Measurements from ENCODE around the gene PEBP1. TPM values are rescaled to one million over a fixed set of nuclear protein-coding genes. Genes with fewer than 3 reads are reported as not detected.

The PEBP1 gene
- polyA plus RNA-seq, 2 of the 4 experiments (the other 2 are of a cell fraction) = 169 to 246 TPM

DNA sequence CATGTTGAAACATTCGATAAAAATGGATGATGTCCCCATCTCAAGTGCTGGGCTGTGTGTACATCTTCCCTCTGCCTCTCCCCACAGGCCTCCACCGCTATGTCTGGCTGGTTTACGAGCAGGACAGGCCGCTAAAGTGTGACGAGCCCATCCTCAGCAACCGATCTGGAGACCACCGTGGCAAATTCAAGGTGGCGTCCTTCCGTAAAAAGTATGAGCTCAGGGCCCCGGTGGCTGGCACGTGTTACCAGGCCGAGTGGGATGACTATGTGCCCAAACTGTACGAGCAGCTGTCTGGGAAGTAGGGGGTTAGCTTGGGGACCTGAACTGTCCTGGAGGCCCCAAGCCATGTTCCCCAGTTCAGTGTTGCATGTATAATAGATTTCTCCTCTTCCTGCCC is 8.6 kb downstream of the PEBP1 start:
- no peak overlapping the region for H3K4me2 ChIP-seq
- no peaks in the 10 kb centered on the region for H3K4me1 ChIP-seq
- DNase-seq (ENCODE audit: low read depth in 1 of 2, low spot score in 1 of 2) (no peak), ATAC-seq (no peak), FAIRE-seq (no peak)
- no peaks in the 10 kb centered on the region for H3K9me3 ChIP-seq
- no peak overlapping the region for H3K27ac ChIP-seq
- POLR2A ChIA-PET = no interaction called here
- no peak overlapping the region for H3K4me3 ChIP-seq
- no peak for TF ChIP-seq HES2 (IDR thresholded peaks at IDR 0.05)
- 98% methylated on average over 13 of the region's 13 CpGs for WGBS (ENCODE audit: missing lambda C conversion rate)
- CTCF ChIA-PET = interaction anchor here (1.5 kb wide), 1 partner anchor 232 kb away, joined by 3 read pairs; the partner anchor contains the start of gene SUDS3

DNA sequence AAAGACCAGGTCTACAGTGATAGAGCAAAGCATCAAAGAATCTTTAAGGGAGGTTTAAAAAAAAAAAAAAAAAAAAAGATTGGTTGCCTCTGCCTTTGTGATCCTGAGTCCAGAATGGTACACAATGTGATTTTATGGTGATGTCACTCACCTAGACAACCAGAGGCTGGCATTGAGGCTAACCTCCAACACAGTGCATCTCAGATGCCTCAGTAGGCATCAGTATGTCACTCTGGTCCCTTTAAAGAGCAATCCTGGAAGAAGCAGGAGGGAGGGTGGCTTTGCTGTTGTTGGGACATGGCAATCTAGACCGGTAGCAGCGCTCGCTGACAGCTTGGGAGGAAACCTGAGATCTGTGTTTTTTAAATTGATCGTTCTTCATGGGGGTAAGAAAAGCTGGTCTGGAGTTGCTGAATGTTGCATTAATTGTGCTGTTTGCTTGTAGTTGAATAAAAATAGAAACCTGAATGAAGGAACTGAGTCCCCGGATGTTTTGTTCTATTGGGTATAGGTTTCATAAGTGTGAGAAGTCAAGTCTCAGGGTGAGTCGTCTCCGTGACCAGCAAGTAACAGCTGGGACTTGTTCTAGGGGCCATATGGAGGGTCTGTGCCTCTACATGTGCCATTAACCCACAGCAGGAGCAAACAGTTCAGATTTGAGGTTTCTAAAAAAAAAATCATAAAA is 9.3 kb downstream of the PEBP1 start:
- H3K4me3 ChIP-seq = no peak overlapping the region
- TF ChIP-seq, protein P1, sequence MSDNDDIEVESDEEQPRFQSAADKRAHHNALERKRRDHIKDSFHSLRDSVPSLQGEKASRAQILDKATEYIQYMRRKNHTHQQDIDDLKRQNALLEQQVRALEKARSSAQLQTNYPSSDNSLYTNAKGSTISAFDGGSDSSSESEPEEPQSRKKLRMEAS (IDR thresholded peaks at IDR 0.05) = no peak
- no peak for TF ChIP-seq FOXS1 (CRISPR knock-in tag; IDR thresholded peaks at IDR 0.05)
- TF ChIP-seq SMC3 (IDR thresholded peaks at IDR 0.05) = no peak
- no peak for TF ChIP-seq MAFK (IDR thresholded peaks at IDR 0.05; ENCODE audit: partially characterized antibody)
- no peak for TF ChIP-seq PBX3 (IDR thresholded peaks at IDR 0.05)
- no peak for TF ChIP-seq RAD21 (conservative IDR thresholded peaks at IDR 0.05 in 1 of 2, IDR thresholded peaks at IDR 0.05 in 1 of 2)
- TF ChIP-seq NR3C1 (IDR thresholded peaks at IDR 0.05) = no peak
- TF ChIP-seq HMGXB4 (CRISPR knock-in tag; IDR thresholded peaks at IDR 0.05; ENCODE audit: borderline replicate concordance) = no peak
- TF ChIP-seq EHMT2 (IDR thresholded peaks at IDR 0.05; ENCODE audit: low read depth) = no peak
- TF ChIP-seq NPAS2 (CRISPR knock-in tag; IDR thresholded peaks at IDR 0.05; ENCODE audit: borderline replicate concordance) = no peak
- TF ChIP-seq, protein P2, sequence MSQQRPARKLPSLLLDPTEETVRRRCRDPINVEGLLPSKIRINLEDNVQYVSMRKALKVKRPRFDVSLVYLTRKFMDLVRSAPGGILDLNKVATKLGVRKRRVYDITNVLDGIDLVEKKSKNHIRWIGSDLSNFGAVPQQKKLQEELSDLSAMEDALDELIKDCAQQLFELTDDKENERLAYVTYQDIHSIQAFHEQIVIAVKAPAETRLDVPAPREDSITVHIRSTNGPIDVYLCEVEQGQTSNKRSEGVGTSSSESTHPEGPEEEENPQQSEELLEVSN (IDR thresholded peaks at IDR 0.05; ENCODE audit: borderline replicate concordance, low read depth) = no peak
- TF ChIP-seq ZNF302 (CRISPR knock-in tag; IDR thresholded peaks at IDR 0.05) = no peak
- no peak for TF ChIP-seq FOSB (CRISPR knock-in tag; IDR thresholded peaks at IDR 0.05)
- TF ChIP-seq JUN (IDR thresholded peaks at IDR 0.05) = no peak
- no peak for TF ChIP-seq RFX5 (IDR thresholded peaks at IDR 0.05)
- TF ChIP-seq, protein P3, sequence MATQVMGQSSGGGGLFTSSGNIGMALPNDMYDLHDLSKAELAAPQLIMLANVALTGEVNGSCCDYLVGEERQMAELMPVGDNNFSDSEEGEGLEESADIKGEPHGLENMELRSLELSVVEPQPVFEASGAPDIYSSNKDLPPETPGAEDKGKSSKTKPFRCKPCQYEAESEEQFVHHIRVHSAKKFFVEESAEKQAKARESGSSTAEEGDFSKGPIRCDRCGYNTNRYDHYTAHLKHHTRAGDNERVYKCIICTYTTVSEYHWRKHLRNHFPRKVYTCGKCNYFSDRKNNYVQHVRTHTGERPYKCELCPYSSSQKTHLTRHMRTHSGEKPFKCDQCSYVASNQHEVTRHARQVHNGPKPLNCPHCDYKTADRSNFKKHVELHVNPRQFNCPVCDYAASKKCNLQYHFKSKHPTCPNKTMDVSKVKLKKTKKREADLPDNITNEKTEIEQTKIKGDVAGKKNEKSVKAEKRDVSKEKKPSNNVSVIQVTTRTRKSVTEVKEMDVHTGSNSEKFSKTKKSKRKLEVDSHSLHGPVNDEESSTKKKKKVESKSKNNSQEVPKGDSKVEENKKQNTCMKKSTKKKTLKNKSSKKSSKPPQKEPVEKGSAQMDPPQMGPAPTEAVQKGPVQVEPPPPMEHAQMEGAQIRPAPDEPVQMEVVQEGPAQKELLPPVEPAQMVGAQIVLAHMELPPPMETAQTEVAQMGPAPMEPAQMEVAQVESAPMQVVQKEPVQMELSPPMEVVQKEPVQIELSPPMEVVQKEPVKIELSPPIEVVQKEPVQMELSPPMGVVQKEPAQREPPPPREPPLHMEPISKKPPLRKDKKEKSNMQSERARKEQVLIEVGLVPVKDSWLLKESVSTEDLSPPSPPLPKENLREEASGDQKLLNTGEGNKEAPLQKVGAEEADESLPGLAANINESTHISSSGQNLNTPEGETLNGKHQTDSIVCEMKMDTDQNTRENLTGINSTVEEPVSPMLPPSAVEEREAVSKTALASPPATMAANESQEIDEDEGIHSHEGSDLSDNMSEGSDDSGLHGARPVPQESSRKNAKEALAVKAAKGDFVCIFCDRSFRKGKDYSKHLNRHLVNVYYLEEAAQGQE (IDR thresholded peaks at IDR 0.05) = no peak
- no peak for TF ChIP-seq TFCP2L1 (CRISPR knock-in tag; IDR thresholded peaks at IDR 0.05)
- H3K4me2 ChIP-seq = no peak overlapping the region
- FAIRE-seq (no peak), DNase-seq (ENCODE audit: low read depth in 1 of 2, low spot score in 1 of 2) (no peak), ATAC-seq (peak in 1 of 2 experiments; percentile 38; a peak in 1 of 6 replicates)
- 92% methylated on average over 7 of the region's 7 CpGs for WGBS (ENCODE audit: missing lambda C conversion rate)
- no peaks in the 10 kb centered on the region for H3K9me3 ChIP-seq
- no peaks in the 10 kb centered on the region for H3K4me1 ChIP-seq
- H3K27ac ChIP-seq = no peak overlapping the region
- ChIA-PET POLR2A (no interaction called here), CTCF (interaction anchor here (1.5 kb wide), 1 partner anchor 231 kb away, joined by 3 read pairs; the partner anchor contains the start of gene SUDS3)

Data from A549 (cell line).